Brain pericyte (primary cell): Measurements from ENCODE around the gene GLTP.

Experiments used
- DNase-seq: peaks from one replicate; pipeline ENCODE4 v3.0.0-alpha.2; 2012; ENCODE audit warnings: low read depth, low spot score

GLTP gene

DNA sequence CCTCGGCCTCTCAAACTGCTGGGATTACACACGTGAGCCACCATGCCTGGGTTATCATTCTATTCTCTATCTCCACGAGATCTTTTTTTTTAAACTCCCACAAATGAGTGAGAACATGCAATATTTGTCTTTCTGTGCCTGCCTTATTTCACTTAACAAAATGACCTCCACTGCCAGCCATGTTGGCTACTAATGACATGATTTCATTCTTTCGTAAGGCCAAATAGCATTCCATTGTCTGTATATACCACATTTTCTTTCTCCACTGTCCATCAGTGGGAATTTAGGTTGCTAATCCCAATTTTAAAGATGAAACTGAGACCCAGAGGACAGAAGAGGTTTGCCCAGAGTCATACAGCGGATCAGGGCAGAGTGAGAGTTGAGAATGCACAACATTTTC is 36.2 kb downstream of the GLTP start:
- DNase-seq: no peak

DNA sequence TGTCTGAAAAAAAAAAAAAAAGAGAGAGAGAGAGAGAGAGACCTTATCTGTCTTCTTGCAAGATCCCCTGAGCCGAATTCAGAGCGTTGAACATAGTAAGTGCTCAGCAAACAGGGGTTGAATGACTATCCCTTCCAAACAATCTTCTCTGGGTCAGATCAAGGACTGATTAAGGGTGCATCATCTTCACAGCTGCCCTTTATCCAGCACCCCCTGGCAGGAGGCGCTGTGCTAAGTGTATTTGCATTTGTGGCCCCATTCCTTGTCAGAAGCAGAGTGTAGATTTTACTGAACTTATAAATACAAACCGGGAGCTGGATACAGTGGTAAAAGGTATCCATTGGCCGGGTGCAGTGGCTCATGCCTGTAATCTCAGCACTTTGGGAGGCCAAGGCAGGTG is 38.3 kb downstream of the GLTP start:
- no peak for DNase-seq

DNA sequence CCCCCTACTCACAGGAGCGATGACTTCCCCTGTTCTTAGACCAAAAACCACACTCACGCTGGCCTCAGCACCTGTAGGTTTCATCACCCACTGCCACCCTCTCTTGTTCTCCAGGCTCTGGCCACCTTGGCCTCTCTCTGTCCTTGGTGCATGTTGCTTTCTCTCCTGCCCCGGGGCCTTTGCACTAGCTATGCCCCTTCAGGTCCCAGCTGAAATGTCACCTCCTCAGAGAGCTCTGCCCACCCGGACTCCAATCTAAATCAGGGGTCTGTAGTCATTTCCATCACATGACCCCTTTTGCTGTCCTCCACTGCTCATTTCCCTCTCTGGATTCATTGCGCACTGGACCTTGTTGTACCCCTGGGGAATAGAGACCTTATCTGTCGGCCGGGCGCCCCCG is 39.0 kb downstream of the GLTP start:
- no peak for DNase-seq

DNA sequence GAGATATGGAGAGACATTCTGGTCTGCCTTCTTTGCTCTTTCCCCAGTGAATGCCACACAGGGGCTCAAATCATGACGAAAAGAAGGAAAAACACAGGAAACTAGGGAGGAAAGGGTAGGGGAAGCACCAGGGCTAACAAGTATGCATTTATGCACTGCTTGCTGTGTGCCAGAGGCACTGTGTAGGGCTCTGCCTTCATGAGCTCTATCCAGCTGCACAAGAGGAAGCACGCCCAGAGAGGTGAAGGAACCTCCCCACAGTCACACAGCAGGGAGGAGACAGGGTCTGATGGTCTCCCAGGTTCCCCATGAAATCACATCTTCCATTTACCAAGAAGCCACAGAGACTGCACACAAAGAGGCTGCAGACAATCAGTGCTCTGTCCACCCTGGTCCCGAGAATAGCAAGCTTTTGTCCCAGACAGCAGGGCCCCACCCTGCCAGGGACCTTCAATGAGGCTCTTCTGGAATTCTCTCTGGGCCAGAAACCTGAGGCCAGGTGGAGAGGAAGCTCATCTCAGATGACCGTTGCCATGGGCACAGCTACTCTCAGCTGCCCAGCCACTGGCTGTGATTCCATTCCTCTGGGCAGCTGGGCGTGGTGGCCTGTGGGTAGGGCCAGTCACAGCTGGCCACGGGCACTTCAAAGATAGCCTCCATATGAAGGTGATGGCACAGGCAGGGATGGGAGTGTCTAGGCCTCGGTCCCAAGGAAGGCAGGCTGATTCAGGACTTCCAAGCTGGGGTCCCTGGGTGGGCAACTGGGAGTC is 39.9 kb downstream of the GLTP start:
- no peak for DNase-seq

DNA sequence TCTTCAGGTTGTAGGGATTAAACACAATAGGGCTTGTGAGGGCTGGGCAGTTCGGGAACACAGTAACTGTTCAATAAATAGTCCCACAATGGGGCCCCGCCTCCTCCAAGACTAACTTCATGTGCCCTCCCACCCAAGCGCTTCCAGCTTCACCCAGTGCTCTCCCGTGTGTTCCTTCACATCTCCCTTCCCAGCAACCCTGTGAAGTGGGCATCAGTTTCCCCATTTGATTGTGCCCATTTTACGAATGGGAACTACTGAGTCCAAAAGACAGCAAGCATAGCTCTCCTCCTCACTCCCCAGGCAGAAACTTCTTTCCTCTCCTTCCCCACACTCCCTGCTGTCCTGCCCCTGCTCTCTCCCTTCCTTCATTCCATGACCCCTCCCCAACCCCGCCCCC is 40.9 kb downstream of the GLTP start:
- no peak for DNase-seq

DNA sequence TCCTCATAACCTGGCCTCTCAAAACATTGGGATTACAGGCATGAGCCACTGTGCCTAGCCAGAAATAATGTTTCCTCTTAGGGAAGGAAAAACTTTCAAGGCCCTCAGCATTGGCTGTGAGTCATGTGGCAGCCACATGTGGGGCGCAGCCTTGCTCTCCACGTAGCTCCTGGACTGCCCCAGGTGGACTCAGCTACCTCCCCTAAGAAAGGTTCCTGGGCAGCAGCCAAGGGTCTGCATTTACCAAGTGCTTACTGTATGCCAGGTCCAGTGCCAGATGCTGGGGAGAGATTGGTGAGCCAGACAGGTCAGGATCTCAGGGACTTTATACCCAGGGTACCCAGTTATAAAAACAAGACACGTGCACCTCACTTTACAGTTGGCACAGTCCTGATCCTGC is 43.4 kb downstream of the GLTP start:
- DNase-seq: no peak

DNA sequence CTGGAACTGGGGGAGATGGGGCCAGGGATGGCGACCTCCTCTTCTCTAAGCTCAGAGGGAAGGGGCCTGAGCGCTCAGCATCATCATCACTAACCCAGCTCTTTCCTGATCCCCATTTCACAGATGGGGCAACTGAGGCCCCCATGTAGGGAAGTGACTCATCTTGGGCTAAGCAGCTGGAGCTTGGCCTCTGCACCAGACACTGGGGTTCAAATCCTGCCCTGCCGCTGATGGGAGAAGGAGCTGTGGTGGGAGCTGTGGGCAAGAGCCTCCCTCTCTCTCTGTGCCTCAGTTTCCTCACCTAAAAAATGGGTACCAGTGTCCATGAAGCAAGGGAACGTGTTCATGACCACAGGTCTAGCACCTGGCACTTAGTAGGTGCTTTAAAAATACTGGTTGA is 44.5 kb downstream of the GLTP start:
- no peak for DNase-seq

DNA sequence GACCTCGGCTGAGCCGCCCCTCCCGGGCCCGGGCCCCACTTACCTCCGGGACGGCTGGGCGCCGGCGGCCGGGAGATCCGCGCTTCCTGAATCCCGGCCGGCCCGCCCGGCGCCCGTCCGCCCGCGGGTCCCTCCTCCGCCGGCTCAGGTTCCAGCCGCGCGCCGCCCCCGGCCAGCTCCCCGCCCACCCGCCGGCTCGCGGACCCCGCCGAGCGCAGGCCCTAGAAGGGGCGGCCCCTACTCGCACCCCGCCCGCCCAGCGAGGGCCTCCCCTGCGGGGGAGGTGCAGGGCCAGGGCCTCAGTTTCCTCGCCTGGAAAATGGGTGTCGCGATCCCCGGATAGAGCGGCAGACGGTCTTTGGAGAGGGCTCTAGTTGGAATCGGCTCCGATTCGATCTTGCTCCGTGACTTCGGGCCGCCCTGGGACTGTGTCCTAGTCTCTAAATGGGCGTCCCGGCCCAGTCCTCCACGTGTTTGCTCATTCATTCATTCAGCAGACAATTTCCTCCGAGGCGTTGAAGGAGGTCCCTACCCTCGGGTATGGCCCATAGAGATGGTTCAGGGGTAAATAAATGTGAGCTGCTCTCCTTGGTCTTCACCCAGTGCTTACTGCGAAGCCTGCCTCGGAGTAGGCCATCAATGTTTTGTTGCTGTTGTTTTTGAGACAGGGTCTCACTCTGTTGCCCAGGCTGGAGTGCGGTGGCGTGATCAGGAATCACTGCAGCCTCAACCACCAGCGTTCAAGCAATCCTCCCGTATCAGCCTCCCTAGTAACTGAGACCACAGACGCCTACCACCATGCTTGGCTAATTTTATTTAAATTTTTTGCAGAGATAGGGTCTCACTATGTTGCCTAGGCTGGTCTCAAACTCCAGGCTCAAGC is 46.8 kb downstream of the GLTP start, which contains the start of gene TRPV4:
Gene TRPV4 (minus strand): TSS at position 92 of the 883 bp plus-strand sequence. CDS start 18,602 bp downstream, outside the sequence.
- no peak for DNase-seq

DNA sequence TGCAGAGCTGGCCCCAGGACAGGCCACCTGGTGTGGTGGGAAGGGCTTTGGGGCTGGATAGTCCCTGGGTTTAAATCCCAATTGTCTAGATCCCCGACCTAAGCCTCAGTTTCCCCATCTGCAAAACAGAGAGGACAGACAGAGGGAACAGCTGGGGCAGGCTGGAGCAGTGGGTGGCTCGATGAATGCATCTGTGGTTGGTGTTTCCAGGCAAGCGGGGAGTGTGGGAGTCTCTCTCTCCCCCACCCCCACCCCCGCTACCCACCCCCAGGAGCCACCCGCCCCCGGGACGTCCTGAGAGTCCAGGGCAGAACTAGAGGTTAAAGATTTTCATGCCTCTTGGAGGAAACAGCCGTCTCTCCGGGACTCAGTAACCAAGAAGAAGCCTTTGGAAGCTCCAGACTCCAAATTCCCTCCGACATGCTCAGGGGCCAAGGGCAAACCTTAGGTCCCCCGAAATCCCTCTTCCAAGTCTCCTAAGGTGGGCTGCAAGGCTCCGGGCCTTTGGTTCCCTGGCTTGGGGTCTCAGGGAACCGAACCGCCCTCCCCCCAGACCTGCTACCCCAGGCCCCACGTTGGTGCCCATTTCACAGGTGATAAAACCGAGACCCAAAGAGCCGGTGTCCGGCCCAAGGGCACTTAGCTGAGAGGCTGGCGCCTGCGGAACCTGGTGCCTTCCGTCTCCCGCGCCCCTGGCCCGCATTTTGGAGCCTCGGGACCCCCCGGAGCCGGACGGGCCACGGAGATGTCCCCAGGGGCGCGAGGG is 47.6 kb downstream of the GLTP start:
- DNase-seq: no peak

DNA sequence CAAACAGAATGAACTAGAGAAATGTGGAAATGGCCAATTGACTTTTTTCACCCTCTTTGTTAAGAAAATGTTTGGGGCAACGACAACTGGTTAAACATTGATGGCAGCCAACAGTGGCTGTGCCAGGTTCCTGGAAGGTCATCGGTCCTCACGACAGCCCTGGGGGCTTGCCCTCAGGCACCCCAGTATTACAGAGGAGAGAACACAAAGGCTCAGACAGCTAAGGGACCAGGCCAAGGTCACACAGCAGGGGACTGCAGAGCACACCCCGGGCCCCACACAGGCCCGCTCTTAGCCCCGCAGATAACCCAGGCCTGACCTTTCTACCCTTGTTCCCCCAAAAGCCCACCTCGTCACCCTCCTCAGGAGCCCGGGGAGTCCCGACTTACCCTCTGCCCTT is 48.4 kb downstream of the GLTP start:
- DNase-seq: no peak

DNA sequence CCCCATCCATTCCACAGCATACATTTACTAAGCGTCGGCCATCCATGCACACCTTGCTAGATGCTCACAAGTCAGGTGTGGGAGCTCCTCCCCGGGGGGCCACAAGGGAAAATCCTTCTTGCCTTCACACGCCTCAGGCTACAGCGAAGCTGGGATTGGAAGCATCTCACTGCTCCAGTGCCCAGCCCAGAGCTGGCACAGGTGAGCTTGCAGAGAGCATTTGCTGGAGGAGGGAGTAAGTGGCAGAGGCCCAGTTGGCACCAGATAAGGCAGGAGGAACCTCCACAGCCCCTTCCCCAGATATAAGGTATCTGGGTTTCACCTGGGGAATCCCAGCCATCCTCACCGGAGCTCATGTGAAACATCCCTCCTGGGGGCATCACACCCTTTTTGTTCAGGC is 49.0 kb downstream of the GLTP start:
- DNase-seq: no peak

DNA sequence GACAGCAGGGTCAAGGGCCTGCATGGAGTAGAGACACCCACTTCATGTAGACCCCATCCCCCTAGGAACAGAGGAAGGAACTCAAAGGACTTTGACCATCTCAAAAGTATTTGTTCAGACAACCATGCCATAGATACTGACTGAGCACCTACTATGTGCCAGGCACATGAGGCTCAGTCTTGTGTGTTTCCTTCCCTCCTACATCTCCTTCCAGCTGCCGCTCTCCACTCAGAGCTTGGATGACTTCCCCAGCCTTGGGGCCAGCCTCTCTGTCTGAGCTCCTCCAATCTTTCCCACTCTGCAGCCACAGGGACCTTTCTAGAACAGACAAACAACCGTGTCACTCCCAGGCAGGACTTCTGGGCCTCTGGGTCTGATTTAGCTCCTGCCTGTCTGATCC is 49.6 kb downstream of the GLTP start:
- DNase-seq: no peak

DNA sequence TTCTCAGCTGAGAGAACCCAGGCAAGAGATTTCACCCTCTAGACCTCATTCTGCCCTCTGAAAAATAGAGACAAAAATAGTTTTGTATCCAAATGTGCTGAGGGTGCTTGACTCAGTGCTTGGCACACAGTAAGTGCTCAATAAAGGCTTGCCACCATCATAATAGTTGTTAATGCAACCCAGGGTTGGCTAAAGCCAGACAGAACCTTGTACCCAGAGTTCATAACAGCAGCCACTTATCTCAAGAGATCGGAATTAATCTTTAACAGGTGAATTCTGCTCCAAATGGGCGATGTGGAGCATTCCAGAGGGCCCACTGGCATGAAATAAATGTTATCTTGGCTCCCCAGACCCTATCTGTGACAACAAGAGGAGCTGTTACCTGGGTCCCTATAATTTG is 50.1 kb downstream of the GLTP start:
- no peak for DNase-seq

DNA sequence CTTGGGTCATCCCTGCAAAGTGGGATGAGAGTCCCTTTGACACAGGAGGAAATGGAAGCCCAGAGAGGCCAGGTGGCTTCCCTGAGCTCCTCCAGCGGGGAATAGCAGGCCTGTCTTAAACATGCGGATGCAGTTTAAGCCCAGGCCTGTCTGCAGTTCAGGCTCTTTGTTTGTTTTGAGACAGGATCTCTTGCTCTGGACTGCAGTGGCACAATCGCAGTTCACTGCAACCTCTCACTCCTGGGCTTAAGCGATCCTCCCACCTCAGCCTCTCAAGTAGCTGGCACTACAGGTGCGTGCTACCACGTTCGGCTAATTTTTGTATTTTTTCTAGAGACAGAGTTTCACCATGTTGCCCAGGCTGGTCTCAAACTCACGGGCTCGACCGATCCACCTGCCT is 50.7 kb downstream of the GLTP start:
- DNase-seq: no peak

DNA sequence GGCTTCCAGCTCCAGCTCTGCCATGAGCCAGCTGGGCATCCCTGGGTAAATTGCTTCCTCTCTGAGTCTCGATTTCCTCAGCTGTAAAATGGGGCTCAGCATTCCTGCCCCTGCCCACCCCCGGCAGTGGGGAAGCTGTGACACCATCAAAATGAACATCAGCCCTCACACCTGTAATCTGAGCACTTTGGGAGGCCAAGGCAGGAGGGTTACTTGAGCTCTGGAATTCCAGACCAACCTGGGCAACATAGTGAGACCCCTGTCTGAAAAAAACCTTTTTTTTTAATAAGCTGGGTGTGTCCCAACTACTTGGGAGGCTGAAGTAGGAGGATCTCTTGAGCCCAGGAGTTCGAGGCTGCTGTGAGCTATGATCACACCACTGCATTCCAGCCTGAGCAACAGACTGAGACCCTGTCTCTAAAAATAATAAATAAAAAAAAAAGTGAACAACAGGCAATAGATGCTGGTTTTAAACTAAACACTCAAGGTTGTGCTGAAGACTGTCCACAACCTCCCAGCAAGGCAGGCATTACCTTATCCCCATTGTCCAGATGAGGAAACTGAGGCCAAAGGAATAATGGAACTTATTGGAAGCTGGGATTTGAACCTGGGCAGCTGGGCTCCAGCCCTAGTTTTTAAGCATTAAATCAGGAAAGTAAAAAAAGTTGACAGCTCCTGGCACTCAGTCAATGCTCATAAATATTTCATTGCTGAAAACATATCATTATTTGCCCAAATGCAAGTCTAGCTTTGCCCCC is 51.4 kb downstream of the GLTP start:
- DNase-seq: no peak

DNA sequence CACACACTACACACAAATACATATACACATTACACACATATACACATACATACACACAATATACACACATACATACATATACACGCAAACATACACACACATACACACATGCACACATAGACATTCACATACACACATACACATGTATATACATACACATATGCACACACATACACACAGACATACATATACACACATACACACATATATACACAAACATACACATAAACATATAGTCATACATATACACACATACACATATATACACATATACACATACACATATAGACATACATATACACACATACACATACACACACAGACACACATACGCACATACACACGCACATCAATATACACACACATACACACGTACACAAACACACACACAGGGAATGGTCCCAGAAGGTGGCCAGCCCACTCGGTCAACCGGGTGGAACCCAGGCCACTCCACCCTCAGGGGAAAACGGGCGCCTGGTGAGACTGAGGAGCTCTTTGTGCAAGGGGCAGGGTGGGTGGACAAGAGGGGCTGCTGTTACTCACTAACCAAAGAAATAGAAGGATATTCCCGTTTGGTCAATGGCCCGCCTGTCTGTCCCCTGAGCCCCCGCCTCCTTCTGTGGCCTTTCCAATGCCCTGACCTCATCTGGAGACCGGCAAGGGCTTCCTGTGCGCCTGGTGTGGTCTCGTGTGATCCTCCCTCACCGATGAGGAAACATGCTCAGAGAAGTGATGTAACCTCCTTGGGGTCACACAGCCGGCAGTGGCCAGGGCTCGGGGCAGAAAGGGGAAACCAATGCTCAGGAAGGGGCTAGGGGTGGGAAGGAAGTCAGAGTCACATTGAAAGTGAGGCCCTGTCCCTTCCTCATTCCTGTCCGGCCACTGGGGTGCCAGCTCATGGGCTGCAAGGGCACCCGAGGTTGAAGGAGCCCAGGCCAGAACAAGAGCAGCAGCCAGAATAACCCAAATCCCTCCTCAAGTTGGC is 52.5 kb downstream of the GLTP start:
- no peak for DNase-seq

DNA sequence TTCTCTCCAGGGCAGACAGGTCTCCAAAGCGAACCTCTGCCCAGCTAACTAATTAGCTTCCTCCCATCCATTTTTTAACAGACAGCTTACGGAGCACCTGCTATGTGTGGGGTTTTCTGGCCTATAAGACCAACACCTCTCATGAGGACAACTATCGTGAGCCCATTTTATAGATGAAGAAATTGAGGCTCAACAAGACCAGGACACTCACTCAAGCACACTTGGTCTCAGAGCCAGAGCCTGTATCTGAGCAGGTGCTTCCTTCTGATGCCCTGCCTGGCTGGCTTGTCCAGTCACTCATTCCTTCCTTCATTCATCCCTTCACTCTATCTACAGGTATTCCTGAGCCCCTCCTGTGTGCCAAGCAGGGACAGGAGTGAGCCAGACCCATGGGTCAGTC is 53.3 kb downstream of the GLTP start:
- no peak for DNase-seq

DNA sequence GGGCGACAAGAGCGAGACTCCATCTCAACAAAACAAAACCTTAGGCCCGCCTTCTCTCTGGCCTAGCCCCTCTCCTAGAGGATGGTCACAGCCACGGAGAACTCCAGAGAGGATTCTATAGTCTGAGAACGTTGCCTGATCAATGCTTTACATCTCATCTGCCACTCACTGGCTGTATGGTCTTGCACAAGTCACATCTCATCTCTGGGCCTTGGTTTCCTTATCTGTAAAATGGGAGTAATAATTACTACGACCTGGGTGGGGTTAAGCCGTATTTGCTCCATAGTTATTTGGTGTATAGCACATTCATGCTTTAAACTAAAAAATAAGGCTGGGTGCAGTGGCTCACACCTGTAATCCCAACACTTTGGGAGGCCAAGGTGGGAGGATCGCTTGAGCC is 55.6 kb downstream of the GLTP start:
- no peak for DNase-seq

DNA sequence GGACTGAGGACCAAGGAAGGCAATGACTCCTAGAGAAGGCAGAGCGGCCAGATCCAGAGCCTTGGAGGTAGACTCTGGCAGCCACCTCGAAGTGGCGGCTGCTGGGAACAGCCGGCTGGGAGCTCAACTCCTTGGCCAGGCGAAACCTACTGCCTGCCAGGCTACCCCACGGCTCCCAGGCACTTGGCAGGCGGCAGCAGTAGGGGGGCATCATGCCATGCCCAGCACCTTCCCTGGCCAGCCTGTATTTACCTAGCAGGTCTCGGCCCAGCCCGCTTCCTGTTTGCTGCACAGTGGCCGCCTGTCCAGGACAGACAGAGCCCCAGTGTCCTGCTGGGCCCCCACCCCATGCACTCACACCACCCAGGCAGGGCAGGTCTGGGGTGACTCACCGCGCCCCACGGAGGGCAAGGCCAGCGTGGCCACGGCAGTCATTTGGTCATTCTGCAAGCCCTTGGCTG is 57.4 kb downstream of the GLTP start:
- DNase-seq: no peak

DNA sequence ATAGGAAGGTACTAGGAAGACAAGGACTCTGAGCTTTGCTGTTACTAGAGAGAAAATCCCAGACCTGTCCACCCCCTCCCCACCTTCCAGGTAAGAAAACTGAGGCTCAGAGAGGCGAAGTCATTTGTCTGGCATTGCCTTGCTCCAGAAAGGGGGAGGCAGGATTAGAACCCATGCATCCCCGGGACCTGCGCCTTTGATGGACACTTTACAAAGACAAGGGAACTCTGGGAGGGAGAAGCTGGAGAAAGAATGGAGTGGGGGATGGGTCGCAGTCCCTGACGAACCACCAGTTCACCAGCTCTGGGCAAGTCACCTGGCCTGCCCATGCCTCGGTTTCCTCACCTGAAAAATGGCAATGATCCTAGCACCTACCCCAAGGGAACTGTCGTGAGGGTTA is 57.9 kb downstream of the GLTP start:
- DNase-seq: no peak
